Chondrocyte (in vitro differentiated cells): Measurements from ENCODE around the gene VCL. TPM values are rescaled to one million over a fixed set of nuclear protein-coding genes. Genes with fewer than 3 reads are reported as not detected.

Source experiments
- DNase-seq: peaks from one replicate; pipeline ENCODE4 v3.0.0; 2021; ENCODE audit warnings: mixed read lengths, low spot score
- H3K27ac Mint-ChIP-seq: one replicate; pipeline ENCODE4 v1.8.0; 2021; ENCODE audit warnings: mild to moderate bottlenecking, moderate library complexity, mixed read lengths; ENCODE audit not compliant: unreplicated experiment
- H3K27me3 Mint-ChIP-seq: 2 replicates; pipeline ENCODE4 v1.8.0; 2021; ENCODE audit warnings: low read depth, mixed read lengths
- H3K36me3 Mint-ChIP-seq: 2 replicates; pipeline ENCODE4 v1.8.0; 2021; ENCODE audit warnings: low read depth, mixed read lengths
- H3K4me1 Mint-ChIP-seq: 2 replicates; pipeline ENCODE4 v1.8.0; 2021; ENCODE audit warnings: low read depth, mild to moderate bottlenecking, mixed read lengths
- H3K4me3 Mint-ChIP-seq: one replicate; pipeline ENCODE4 v1.8.0; 2021; ENCODE audit warnings: mild to moderate bottlenecking, moderate library complexity, mixed read lengths; ENCODE audit not compliant: unreplicated experiment
- H3K9me3 Mint-ChIP-seq: 2 replicates; pipeline ENCODE4 v1.8.0; 2021; ENCODE audit warnings: low read depth, mixed read lengths
- CTCF ChIP-seq: fragments of 200-600 bp; sonication (generic); IDR thresholded peaks from 2 replicates; pipeline ENCODE4 v1.5.0; 2021; ENCODE audit warnings: antibody characterized with exemption, mild to moderate bottlenecking, moderate library complexity
- total RNA-seq: library from RNA; stranded (reverse); gene quantifications from 3 replicates; pipeline ENCODE4 v1.2.1, GENCODE V29; 2021

VCL gene
- total RNA-seq, 1 donor from 2014 or later: 498 TPM

- Mint-ChIP-seq H3K27ac (no peak overlapping the region), H3K27me3 (no peaks in the 10 kb centered on the region), H3K9me3 (no peaks in the 10 kb centered on the region)
Measured at GRCh38 chr10:73983096-73984047, 14.5 kb upstream of the VCL start.

GRCh38 chr10:73989594-73990150 lies 8.2 kb upstream of the VCL start:
- Mint-ChIP-seq H3K36me3 (no peaks in the 10 kb centered on the region), H3K27me3 (no peaks in the 10 kb centered on the region), H3K9me3 (no peaks in the 10 kb centered on the region), H3K4me1 (peaks cover 17% of the 10 kb centered on the region), H3K4me3 (no peak overlapping the region), H3K27ac (no peak overlapping the region)
- no peak for DNase-seq
- TF ChIP-seq CTCF: no peak

More at GRCh38 chr10:73983096-73984047, 14.5 kb upstream of the VCL start:
- peaks cover 16% of the 10 kb centered on the region for H3K4me1 Mint-ChIP-seq
- no peak overlapping the region for H3K4me3 Mint-ChIP-seq
- DNase-seq: no peak
- no peaks in the 10 kb centered on the region for H3K36me3 Mint-ChIP-seq
- TF ChIP-seq CTCF: no peak

GRCh38 chr10:73991203-73991883 lies 6.6 kb upstream of the VCL start:
- H3K27me3 Mint-ChIP-seq: no peaks in the 10 kb centered on the region
- peaks cover 20% of the 10 kb centered on the region for H3K4me1 Mint-ChIP-seq
- no peaks in the 10 kb centered on the region for H3K36me3 Mint-ChIP-seq
- no peak for DNase-seq
- no peak overlapping the region for H3K4me3 Mint-ChIP-seq
- no peaks in the 10 kb centered on the region for H3K9me3 Mint-ChIP-seq
- TF ChIP-seq CTCF: no peak
- H3K27ac Mint-ChIP-seq: no peak overlapping the region

- H3K27me3 Mint-ChIP-seq: no peaks in the 10 kb centered on the region
- no peaks in the 10 kb centered on the region for H3K36me3 Mint-ChIP-seq
- no peak for TF ChIP-seq CTCF
- no peak for DNase-seq
- H3K4me1 Mint-ChIP-seq: peaks cover 20% of the 10 kb centered on the region
- no peaks in the 10 kb centered on the region for H3K9me3 Mint-ChIP-seq
- H3K27ac Mint-ChIP-seq: no peak overlapping the region
- H3K4me3 Mint-ChIP-seq: no peak overlapping the region
Measured at GRCh38 chr10:73991884-73992245, 6.1 kb upstream of the VCL start.
